Sigmoid colon (tissue), 7 donors: Measurements from ENCODE around the gene FAXDC2. TPM values are rescaled to one million over a fixed set of nuclear protein-coding genes. Genes with fewer than 3 reads are reported as not detected.
"Not testable (repeated sequence)": the region's sequence is repeated elsewhere in the genome, so short reads cannot be mapped to it uniquely, and the experiment has no call there.

Experiments
- DNase-seq: peaks from one replicate; pipeline ENCODE4 v3.0.0-alpha.2; 2019
- H3K27ac ChIP-seq, 4 donors: fragments of 200-600 bp; sonication (generic); one replicate each; pipeline ENCODE4 v1.5.1; 2016 to 2019; ENCODE audit warnings: mild to moderate bottlenecking in 1 of 4
- H3K27me3 ChIP-seq, 3 donors: fragments of 200-600 bp; sonication (generic); one replicate each; pipeline ENCODE4 v1.5.1; 2019; ENCODE audit warnings: mild to moderate bottlenecking in 1 of 3
- H3K36me3 ChIP-seq, 4 donors: fragments of 200-600 bp; sonication (generic); one replicate each; pipeline ENCODE4 v1.5.1; 2016 to 2019
- H3K4me1 ChIP-seq, 4 donors: fragments of 200-600 bp; sonication (generic); one replicate each; pipeline ENCODE4 v1.5.1; 2017 to 2019
- H3K4me3 ChIP-seq, 4 donors: fragments of 200-600 bp; sonication (generic); one replicate each; pipeline ENCODE4 v1.5.1; 2017 to 2019; ENCODE audit warnings: mild to moderate bottlenecking in 2 of 4, moderate library complexity in 1 of 4
- H3K9me3 ChIP-seq, 4 donors: fragments of 200-600 bp in 3 of 4; sonication (generic) in 3 of 4; one replicate each; pipeline versions ENCODE4 v1.5.1 to v1.6.1; 2013 to 2019
- EP300 ChIP-seq, 4 donors: sonication (generic); formaldehyde crosslinking; IDR thresholded peaks; one replicate each; pipeline ENCODE4 v1.6.1; 2017; ENCODE audit warnings: antibody characterized with exemption in 4 of 4
- POLR2A ChIP-seq, 2 donors: fragments of 450-650 bp; IDR thresholded peaks; one replicate each; pipeline ENCODE4 v1.6.1; 2016; ENCODE audit warnings: antibody characterized with exemption in 2 of 2, mild to moderate bottlenecking in 2 of 2, moderate library complexity in 2 of 2
- POLR2AphosphoS5 ChIP-seq, 4 donors: sonication (generic); formaldehyde crosslinking; IDR thresholded peaks; one replicate each; pipeline ENCODE4 v1.6.1; 2017; ENCODE audit warnings: antibody characterized with exemption in 4 of 4
- WGBS, 2 donors: extraction: QIAGEN DNeasy Blood & Tissue Kit; methylation state at CpG; one replicate each; pipeline ENCODE4 v1.1.7; 2013; 5-methylcytosine and 5-hydroxymethylcytosine counted together
- intact Hi-C: fragments of 100-400 bp; cut with DNase I; formaldehyde crosslinking; loops from one replicate; pipeline ENCODE4 v1.15.1; 2023
- polyA plus RNA-seq, 3 donors: library from polyadenylated mRNA; stranded (reverse); fragments of 200-250 nt; gene quantifications; one replicate each; pipeline ENCODE4 v1.2.3, GENCODE V29; 2013
- total RNA-seq, 4 donors: library from RNA; depleted of rRNA; stranded (reverse); fragments of >200 nt; gene quantifications; one replicate each; pipeline ENCODE4 v1.1.0, GENCODE V29; 2016
- TF ChIP-seq, protein P1 (sequence below), 4 experiments: fragments of 450-650 bp in 3 of 4; fragments of 200-600 bp in 1 of 4; IDR thresholded peaks; one replicate each; pipeline ENCODE4 v1.5.1; 2016 to 2019; ENCODE audit warnings: antibody characterized with exemption in 4 of 4, mild to moderate bottlenecking in 3 of 4, moderate library complexity in 2 of 4
- donor health status: healthy with polysubstance abuse.
- donor health status: Bipolar disorder and iron deficiency.
- donor health status: healthy.

Gene FAXDC2
- total and polyA plus RNA-seq, 7 donors = 13.3 to 118 (median 67.3) TPM

DNA sequence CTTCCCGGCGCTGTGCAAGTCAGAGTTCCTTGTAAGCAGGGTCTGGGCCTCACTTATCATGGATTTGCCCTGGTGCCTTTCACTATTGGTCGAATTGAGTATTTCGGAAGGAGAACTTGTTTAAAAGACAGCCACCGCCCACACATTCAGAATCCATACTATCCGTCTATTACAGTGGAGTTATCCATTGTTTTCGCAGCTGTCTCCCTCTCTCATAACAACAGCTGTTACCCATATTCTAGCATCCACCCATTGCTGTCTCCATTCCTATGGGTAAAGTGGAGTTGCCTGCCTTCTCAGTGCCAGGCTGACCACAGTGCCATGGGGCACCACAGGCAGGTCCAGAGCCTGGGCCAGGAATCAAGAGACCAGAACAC is 20.2 kb downstream of the FAXDC2 start:
- TF ChIP-seq POLR2AphosphoS5 (IDR thresholded peaks at IDR 0.05) (no peak), EP300 (IDR thresholded peaks at IDR 0.05) (no peak), POLR2A (IDR thresholded peaks at IDR 0.05) (no peak)
- TF ChIP-seq, protein P1, sequence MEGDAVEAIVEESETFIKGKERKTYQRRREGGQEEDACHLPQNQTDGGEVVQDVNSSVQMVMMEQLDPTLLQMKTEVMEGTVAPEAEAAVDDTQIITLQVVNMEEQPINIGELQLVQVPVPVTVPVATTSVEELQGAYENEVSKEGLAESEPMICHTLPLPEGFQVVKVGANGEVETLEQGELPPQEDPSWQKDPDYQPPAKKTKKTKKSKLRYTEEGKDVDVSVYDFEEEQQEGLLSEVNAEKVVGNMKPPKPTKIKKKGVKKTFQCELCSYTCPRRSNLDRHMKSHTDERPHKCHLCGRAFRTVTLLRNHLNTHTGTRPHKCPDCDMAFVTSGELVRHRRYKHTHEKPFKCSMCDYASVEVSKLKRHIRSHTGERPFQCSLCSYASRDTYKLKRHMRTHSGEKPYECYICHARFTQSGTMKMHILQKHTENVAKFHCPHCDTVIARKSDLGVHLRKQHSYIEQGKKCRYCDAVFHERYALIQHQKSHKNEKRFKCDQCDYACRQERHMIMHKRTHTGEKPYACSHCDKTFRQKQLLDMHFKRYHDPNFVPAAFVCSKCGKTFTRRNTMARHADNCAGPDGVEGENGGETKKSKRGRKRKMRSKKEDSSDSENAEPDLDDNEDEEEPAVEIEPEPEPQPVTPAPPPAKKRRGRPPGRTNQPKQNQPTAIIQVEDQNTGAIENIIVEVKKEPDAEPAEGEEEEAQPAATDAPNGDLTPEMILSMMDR (IDR thresholded peaks at IDR 0.05) = no peak
- intact Hi-C loops = no loop called here
- Histone ChIP-seq H3K4me1 (peaks cover 0 to 26% (median 12%) of the 10 kb centered on the region in 4 donors), H3K27me3 (no peaks in the 10 kb centered on the region), H3K27ac (peak overlapping the region in 1 of 4 donors; percentile 17), H3K4me3 (no peak overlapping the region), H3K36me3 (peaks cover 16 to 66% (median 20%) of the 10 kb centered on the region in 4 donors), H3K9me3 (no peaks in the 10 kb centered on the region)
- peak; percentile 12 for DNase-seq
- 24 to 73% methylated on average over 7 of the region's 7 CpGs for WGBS, 2 donors

DNA sequence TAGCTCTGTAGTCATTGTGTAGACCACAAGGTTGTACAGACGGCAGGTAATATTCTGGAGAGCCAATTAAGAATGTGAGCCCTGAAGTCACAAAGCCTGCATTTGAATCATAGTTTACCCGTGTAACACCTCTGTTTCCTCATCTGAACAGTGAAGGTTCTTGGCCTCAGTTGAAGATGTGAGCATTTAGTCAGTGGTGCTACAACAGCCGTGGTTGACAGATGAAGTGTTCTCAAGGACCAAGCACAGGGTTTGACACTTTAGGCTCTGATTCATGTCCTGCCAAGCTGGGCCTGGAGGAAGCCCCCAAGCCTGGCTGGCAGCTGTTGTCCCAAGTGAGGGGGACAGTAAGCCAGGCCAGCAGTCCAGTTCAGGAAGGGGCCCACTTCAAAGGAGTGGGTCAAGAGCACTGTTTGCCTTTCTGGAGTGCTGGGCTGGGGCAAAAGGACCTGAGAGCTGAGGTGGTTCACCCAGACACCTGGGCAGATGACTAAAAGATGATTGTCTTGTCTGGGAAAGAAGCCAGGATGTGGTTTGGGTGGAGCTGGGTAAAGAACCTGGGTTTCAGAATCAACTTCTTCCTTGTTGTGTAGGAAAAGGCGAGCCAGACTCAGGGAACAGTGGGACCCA is 20.7 kb downstream of the FAXDC2 start:
- WGBS, 2 donors = 20 to 57% methylated on average over 4 of the region's 4 CpGs
- Histone ChIP-seq H3K27ac (no peak overlapping the region), H3K4me1 (peaks cover 0 to 21% (median 9%) of the 10 kb centered on the region in 4 donors), H3K4me3 (no peak overlapping the region), H3K36me3 (peaks cover 16 to 71% (median 20%) of the 10 kb centered on the region in 4 donors), H3K9me3 (no peaks in the 10 kb centered on the region), H3K27me3 (no peaks in the 10 kb centered on the region)
- intact Hi-C loops = no loop called here
- TF ChIP-seq EP300 (IDR thresholded peaks at IDR 0.05) = no peak
- no peak for TF ChIP-seq POLR2A (IDR thresholded peaks at IDR 0.05)
- TF ChIP-seq POLR2AphosphoS5 (IDR thresholded peaks at IDR 0.05) = no peak
- TF ChIP-seq, protein P1 (IDR thresholded peaks at IDR 0.05) = no peak
- DNase-seq = peak; percentile 54

DNA sequence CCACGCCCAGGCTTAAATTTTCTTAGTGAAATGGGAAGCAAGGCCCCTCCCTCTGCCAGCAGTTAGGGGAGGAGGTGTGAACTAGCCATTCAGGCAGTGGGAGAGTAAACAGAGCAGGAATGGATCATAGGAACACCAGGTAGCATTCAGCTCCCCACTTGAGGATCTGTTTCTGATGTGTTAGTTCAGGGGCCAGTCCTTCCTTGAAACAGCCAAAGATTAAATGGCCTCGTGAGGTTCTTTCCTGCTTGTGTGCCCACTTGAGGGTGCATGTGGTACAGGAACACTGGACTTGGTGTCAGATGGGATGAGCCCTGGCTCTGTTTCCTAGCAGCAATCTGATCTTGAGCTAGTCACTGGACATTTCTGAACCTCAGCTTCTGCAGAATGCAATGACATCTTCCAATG is 21.2 kb downstream of the FAXDC2 start:
- H3K4me1 ChIP-seq = peaks cover 0 to 16% (median 8%) of the 10 kb centered on the region in 4 donors
- intact Hi-C loops = no loop called here
- no peaks in the 10 kb centered on the region for H3K9me3 ChIP-seq
- H3K36me3 ChIP-seq = peaks cover 16 to 77% (median 23%) of the 10 kb centered on the region in 4 donors
- H3K27ac ChIP-seq = no peak overlapping the region
- H3K27me3 ChIP-seq = no peaks in the 10 kb centered on the region
- peak; percentile 15 for DNase-seq
- H3K4me3 ChIP-seq = no peak overlapping the region
- no peak for TF ChIP-seq POLR2AphosphoS5 (IDR thresholded peaks at IDR 0.05)
- no peak for TF ChIP-seq POLR2A (IDR thresholded peaks at IDR 0.05)
- WGBS, 2 donors = 23 to 68% methylated on average over 2 of the region's 2 CpGs

DNA sequence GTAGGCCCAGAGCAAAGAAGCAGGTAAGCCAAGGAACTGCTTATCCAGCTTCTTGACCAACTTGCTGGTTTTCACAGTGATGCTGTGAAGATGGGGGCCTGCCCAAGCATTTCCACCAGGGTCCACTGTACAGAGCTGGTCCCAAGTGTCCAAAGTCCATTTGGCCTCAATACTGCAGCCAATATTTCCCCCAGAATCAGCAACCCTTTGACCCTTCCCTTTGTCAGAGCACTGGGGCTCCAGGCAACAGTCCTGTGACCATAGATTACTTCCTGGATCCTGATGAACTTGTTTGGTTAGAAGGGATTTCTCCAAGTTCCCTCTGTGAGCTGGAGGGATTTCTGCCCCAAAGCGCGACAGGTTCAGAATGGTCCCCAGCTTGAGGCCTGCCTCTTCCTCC is 26.3 kb downstream of the FAXDC2 start:
- Histone ChIP-seq H3K4me3 (no peak overlapping the region), H3K36me3 (peaks cover 22 to 100% (median 44%) of the 10 kb centered on the region in 4 donors), H3K27me3 (no peaks in the 10 kb centered on the region), H3K9me3 (no peaks in the 10 kb centered on the region), H3K27ac (no peak overlapping the region), H3K4me1 (no peaks in the 10 kb centered on the region)
- DNase-seq = no peak
- 95 to 100% methylated on average over 2 of the region's 2 CpGs for WGBS, 2 donors
- TF ChIP-seq POLR2AphosphoS5 (IDR thresholded peaks at IDR 0.05) = no peak
- intact Hi-C loops = no loop called here

DNA sequence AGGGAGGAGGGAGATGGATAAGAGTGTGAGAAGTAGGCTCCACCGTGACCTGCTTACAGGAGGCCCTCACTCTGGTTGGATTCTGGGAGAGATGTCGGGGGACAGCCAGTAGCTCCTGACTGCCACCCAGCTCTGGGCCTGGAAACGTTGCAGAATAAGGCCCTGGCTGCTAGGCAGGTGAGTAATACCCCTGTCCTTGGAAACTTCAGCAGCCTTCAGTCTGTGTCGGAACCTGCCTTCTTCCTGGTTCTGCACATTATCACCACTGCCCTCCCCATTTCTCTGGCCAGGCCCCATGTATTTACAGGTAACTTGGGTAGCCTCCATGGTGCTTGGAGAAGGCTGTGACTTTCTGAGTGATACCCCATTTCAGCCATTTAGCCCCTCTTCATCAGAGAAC is 26.8 kb downstream of the FAXDC2 start:
- intact Hi-C loops = no loop called here
- TF ChIP-seq POLR2A (IDR thresholded peaks at IDR 0.05) = no peak
- 90 to 92% methylated on average over 4 of the region's 4 CpGs for WGBS, 2 donors
- Histone ChIP-seq H3K27me3 (no peaks in the 10 kb centered on the region), H3K9me3 (no peaks in the 10 kb centered on the region), H3K36me3 (peaks cover 22 to 100% (median 45%) of the 10 kb centered on the region in 4 donors), H3K4me1 (peaks cover 0 to 4% (median 1%) of the 10 kb centered on the region in 4 donors), H3K4me3 (no peak overlapping the region), H3K27ac (no peak overlapping the region)
- no peak for DNase-seq

DNA sequence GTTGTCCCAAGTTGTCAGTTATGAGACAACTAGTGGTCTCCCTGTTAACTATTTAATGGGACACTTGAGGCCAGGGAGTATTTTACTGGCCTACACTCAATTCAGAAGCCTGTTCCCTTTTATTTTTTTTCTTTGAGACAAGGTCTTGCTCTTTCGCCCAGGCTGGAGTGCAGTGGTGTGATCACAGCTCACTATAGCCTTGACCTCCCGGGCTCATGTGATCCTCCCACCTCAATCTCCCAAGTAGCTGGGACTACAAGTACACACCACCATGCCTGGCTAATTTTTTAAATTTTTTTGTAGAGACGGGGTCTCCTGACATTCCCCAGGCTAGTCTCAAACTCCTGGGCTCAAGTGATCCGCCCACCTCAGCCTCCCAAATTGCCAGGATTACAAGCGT is 27.5 kb downstream of the FAXDC2 start:
- H3K4me3 ChIP-seq, H3K9me3 ChIP-seq, H3K4me1 ChIP-seq, DNase-seq, H3K27me3 ChIP-seq, intact Hi-C loops: not testable (repeated sequence)
- Histone ChIP-seq H3K27ac (peak overlapping the region in 1 of 4 donors; percentile 6), H3K36me3 (peaks cover 17 to 100% (median 45%) of the 10 kb centered on the region in 4 donors)
- 93 to 96% methylated on average over 5 of the region's 5 CpGs for WGBS, 2 donors

DNA sequence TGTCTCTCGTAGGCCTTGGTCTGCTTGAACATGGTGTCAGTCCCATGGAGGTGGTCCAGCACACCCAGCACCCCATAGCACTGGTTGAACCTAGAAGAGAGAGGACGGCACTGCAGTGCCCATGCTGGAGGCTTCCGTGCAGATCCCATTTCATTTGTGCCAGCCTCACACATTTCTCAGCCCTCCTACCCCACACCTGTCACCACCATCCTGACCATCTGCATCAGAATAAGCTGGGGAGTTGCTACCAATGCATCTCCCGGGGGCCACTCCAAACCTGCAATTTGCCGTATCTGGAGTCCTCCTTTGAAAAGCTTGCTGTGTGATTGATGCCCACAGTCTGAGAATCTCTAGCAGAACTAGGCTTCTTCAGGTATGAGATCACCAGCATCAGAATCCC is 30.0 kb downstream of the FAXDC2 start:
- no peak for TF ChIP-seq POLR2A (IDR thresholded peaks at IDR 0.05)
- TF ChIP-seq, protein P1 (IDR thresholded peaks at IDR 0.05) = no peak
- TF ChIP-seq POLR2AphosphoS5 (IDR thresholded peaks at IDR 0.05) = no peak
- no peak for TF ChIP-seq EP300 (IDR thresholded peaks at IDR 0.05)
- H3K4me3 ChIP-seq = no peak overlapping the region
- intact Hi-C loops = no loop called here
- H3K36me3 ChIP-seq = peaks cover 17 to 96% (median 52%) of the 10 kb centered on the region in 4 donors
- no peaks in the 10 kb centered on the region for H3K9me3 ChIP-seq
- peak; percentile 33 for DNase-seq
- peaks cover 0 to 10% (median 7%) of the 10 kb centered on the region in 4 donors for H3K4me1 ChIP-seq
- no peaks in the 10 kb centered on the region for H3K27me3 ChIP-seq
- no peak overlapping the region for H3K27ac ChIP-seq
- WGBS, 2 donors = 95 to 98% methylated on average over 5 of the region's 5 CpGs
